GM11168 (cell line): ENCODE results near the gene RUNX2.

ENCODE experiments used
- in situ Hi-C: fragments of 300-500 bp; cut with MboI; formaldehyde crosslinking; loops from one replicate; pipeline ENCODE4 v1.12.0; 2022; ENCODE audit warnings: low sequenced_read_pairs; ENCODE audit not compliant: unreplicated experiment

The RUNX2 gene

DNA sequence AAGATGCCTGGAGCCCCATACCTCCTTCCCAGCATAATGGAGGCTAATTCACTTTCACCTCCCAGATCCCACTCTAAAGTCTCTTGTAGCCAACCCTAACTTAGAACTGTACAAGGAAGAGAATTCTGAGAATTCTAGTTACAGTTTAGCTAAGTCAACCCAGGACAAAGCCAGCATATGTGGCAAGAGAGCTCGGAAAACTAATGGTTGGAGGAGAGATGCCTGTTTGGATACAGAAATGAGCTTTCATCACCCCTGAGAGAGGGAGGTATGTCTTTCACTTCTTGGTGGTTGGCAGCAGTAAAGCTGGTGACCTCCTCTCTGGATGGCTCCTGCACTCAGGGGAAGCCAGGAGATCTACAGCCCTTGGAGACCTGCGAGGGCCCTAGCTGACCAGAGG is 302.2 kb downstream of the RUNX2 start:
- in situ Hi-C loops = no loop called here

DNA sequence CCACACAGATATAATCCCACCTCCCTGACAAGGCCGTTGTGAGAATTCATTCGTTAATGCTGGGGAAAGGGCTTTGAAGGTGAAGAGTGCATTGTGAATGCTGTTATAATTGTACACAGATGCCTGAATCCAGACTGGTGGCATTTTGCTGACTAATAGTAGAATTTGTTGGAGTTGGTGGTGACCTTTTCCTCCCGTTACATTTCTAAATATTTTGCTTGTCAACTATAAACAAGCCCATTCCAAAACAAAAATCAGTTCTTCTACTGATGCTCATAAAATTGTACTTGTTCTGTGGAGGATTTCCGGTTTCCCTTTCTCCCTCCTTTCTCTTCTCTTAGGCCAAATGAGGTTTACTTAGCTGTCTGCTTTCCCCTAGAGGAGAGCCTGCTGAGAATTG is 302.7 kb downstream of the RUNX2 start:
- in situ Hi-C loops = no loop called here

DNA sequence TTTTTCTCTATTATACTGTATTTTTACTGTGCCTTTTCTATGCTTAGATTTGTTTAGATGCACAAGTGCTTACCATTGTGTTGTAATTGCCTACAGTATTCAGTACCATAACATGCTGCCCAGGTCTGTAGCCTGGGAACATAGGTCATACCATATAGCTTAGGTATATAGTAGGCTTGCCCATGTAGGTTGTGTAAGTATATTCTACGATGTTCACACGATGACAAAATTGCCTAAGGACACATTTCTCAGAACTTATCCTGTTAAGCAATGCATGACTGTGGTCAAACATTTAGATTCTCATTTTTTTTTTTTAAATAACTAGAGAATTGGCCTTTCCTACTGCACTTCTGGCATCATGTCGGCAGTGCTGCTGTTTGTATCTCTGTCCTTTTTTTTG is 303.3 kb downstream of the RUNX2 start:
- in situ Hi-C loops = no loop called here

DNA sequence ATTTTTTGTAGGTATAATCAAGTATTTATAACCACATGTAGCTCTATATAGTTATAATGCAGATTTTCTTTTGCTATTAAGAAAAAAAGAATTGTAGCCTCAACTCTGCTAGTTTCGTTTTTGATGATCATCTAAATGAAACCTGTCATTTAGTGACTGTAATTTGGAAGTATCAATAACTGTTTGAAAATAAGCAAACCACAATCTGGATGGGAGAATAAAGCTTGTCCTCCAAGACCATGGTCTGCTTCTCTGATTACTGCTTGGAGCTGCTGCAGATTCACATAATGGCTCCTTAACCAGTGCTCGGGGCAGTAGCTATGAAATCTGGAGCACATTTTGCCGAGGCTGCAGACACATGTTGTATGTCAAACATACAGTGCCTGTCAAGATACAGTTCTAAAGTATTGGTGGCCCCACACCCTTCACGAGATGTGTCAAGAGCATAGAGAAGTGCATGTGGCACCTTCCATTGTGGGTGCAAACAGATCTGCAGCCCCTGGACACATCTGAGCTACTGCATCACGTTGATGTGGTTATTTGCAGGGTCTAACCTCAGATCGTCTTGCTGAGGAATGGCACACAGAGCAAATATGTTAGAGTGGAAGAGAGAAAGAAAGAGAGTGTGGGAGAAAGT is 305.3 kb downstream of the RUNX2 start:
- in situ Hi-C loops = no loop called here

GRCh38 chr6:45634231-45634630 is 306.1 kb downstream of the RUNX2 start:
- in situ Hi-C loops = no loop called here

- in situ Hi-C loops = no loop called here
These were observed 307.2 kb downstream of the RUNX2 start for GRCh38 chr6:45635284-45635867.

DNA sequence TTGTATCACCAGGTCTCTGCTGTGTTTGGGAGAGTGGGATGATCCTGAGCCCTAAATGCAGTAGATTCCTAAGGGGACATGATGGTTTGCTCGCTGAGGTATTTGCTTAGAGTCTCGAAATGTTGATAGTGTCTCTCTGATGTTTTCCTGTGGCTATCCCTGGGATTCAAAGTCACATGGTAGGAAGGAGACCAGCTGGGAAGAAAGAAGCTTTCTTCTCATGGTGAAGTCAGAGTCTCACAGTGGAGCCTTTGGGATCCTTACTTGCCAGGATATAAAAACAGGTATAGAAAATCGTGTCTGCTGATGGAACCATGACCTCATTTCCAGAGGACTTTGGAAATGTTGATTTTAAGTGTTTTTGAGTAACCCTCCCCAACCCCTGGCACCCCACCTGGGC is 308.9 kb downstream of the RUNX2 start:
- in situ Hi-C loops = no loop called here

- in situ Hi-C loops = no loop called here
These were observed 309.6 kb downstream of the RUNX2 start for GRCh38 chr6:45637611-45638257.

- in situ Hi-C loops = no loop called here
These were observed 312.0 kb downstream of the RUNX2 start for GRCh38 chr6:45640081-45640491.

- in situ Hi-C loops = no loop called here
These were observed 312.7 kb downstream of the RUNX2 start for GRCh38 chr6:45640811-45641210.

DNA sequence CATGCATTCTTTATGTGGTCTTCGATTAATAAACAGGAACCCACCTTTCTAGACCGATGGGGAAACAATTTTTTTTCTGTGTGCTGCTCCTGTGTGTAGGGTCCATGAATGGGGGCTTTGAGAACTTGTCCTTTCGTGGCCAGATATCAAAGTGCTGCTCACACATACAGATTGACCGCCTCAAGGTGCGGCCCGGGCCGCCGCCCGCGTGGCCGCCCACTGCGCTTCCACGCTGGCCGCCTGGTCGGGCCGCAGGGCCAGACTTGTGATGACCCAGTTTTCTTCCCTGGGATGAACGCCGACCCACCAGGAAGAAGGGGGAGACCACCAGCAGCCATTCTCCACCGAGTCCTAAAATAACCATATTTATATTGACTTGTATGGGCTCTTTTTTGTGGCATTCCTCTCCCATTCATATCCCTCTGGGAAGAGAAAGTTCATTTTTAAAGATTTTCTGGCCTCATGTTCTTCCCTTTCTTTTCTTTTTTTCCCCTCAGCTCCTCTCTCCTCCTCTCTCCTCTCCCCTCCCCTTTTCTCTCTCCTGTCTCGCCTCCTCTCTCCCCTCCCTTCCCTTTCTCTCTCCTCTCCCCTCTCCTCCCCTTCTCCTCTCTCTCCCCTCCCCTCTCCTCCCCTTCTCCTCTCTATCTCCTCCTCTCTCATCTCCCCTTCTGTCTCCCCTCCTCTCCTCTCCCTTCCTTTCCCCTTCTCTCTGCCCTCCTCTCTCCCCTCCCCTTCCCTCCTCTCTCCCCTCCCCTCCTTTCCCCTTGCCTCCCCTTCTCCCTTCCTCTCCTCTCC is 314.4 kb downstream of the RUNX2 start:
- in situ Hi-C loops = no loop called here

DNA sequence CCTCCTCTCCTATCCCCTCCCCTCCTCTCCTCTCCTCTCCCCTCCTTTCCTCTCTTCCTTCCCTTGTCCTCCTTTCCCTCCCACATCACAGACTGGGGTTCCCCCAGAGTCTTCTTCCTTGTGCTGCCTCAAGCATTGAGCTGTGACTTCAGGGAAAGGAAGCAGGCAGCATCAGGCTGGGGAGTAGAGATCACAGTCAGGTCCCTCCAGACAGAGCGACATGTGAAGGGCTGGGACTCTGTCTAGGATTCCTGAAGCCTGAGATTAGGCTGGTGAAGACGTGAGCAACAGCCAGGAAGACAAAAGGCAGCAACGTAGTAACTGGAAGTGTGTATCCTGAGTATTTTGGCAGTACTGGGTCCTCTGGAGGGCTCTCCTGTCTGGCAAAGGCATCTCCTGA is 315.0 kb downstream of the RUNX2 start:
- in situ Hi-C loops = no loop called here

GRCh38 chr6:45644720-45645119 is 316.6 kb downstream of the RUNX2 start:
- in situ Hi-C loops = no loop called here

DNA sequence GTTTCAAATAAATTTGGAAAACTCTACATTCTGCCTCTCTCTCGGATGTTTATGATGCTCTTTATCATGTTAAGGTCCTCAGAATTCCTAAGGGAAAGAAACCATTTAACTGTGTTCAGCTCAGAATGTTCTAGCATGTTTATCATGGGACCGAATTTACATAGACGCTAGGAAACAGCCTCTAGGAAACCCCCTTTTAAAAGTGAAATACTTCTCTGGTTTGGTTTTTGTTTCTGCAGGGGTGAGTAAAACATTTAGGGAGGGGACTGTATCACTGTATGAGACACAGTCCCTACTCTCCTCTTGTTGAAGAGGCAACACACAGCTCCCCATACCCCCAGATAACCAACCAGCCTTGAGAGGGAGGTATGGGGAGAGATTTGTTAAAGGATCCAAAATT is 317.2 kb downstream of the RUNX2 start:
- in situ Hi-C loops = no loop called here

GRCh38 chr6:45647341-45648261 is 319.5 kb downstream of the RUNX2 start:
- in situ Hi-C loops = no loop called here

- in situ Hi-C loops = no loop called here
These were observed 320.1 kb downstream of the RUNX2 start for GRCh38 chr6:45648262-45648620.

- in situ Hi-C loops = no loop called here
These were observed 322.5 kb downstream of the RUNX2 start for GRCh38 chr6:45650524-45651135.

GRCh38 chr6:45651301-45651700 is 323.2 kb downstream of the RUNX2 start:
- in situ Hi-C loops = no loop called here

GRCh38 chr6:45652416-45652815 is 324.3 kb downstream of the RUNX2 start:
- in situ Hi-C loops = no loop called here
